HepG2 (cell line): ENCODE data around the gene LAPTM4A. TPM values are rescaled to one million over a fixed set of nuclear protein-coding genes. Genes with fewer than 3 reads are reported as not detected.
A peak's percentile ranks its signal among the peaks of the same experiment; 100 is the strongest.

Source experiments
- ASH2L ChIP-seq: fragments of 300-600, 200-600 bp; sonication (generic); IDR thresholded peaks from 2 replicates; pipeline ENCODE4 v1.7.0; 2017; ENCODE audit warnings: low read depth, mild to moderate bottlenecking, moderate library complexity, mixed read lengths, low read length; ENCODE audit not compliant: insufficient read length
- BRF2 ChIP-seq: sonication (generic); formaldehyde crosslinking; IDR thresholded peaks from 2 replicates; pipeline ENCODE4 v1.8.1; 2022; ENCODE audit warnings: mild to moderate bottlenecking, missing genetic modification reagents
- FOXK2 ChIP-seq: fragments of 450-650 bp; IDR thresholded peaks from 2 replicates; pipeline ENCODE4 v1.6.1; 2016
- HDAC1 ChIP-seq: sonication (generic); formaldehyde crosslinking; IDR thresholded peaks from 2 replicates; pipeline ENCODE4 v1.5.1; 2020; ENCODE audit warnings: mild to moderate bottlenecking, missing genetic modification reagents
- HNRNPH1 ChIP-seq: fragments of 200-400 bp; formaldehyde crosslinking; optimal IDR thresholded peaks from 2 replicates; pipeline ENCODE3; 2017; ENCODE audit warnings: mild to moderate bottlenecking, low read depth, low read length
- MBNL3 ChIP-seq: fragments of 250-450 bp; sonication (Bioruptor Pico); conservative IDR thresholded peaks from 2 replicates; pipeline ENCODE4 v1.8.0; 2022; ENCODE audit warnings: mild to moderate bottlenecking, inconsistent platforms
- MEF2D ChIP-seq: sonication (generic); formaldehyde crosslinking; IDR thresholded peaks from 2 replicates; pipeline ENCODE4 v1.5.1; 2020; ENCODE audit warnings: mild to moderate bottlenecking, missing genetic modification reagents
- MIER3 ChIP-seq: IDR thresholded peaks from 2 replicates; pipeline ENCODE4 v1.6.1; 2016; ENCODE audit warnings: missing compliant biosample characterization, borderline replicate concordance
- NFKB2 ChIP-seq: sonication (generic); formaldehyde crosslinking; IDR thresholded peaks from 2 replicates; pipeline ENCODE4 v1.4.0; 2020; ENCODE audit warnings: missing genetic modification reagents, borderline replicate concordance
- NR2C2 ChIP-seq: sonication (generic); formaldehyde crosslinking; IDR thresholded peaks from 2 replicates; pipeline ENCODE4 v1.4.0; 2020; ENCODE audit warnings: missing genetic modification reagents, mild to moderate bottlenecking, moderate library complexity, borderline replicate concordance
- PCBP1 ChIP-seq: fragments of 200-400 bp; formaldehyde crosslinking; IDR thresholded peaks from 2 replicates; pipeline ENCODE4 v1.6.1; 2017; ENCODE audit warnings: mild to moderate bottlenecking, low read depth, low read length, borderline replicate concordance
- POLR2AphosphoS2 ChIP-seq: IDR thresholded peaks from 2 replicates; pipeline ENCODE4 v1.6.1; 2011; ENCODE audit warnings: low read depth, low read length, improper control_type of control experiment
- RCOR2 ChIP-seq: IDR thresholded peaks from 2 replicates; pipeline ENCODE4 v1.6.1; 2016; ENCODE audit warnings: missing biosample characterization, missing genetic modification reagents
- RELA ChIP-seq: sonication (generic); formaldehyde crosslinking; IDR thresholded peaks from 2 replicates; pipeline ENCODE4 v1.4.0; 2020; ENCODE audit warnings: missing genetic modification reagents
- YEATS4 ChIP-seq: sonication (generic); formaldehyde crosslinking; IDR thresholded peaks from 2 replicates; pipeline ENCODE4 v1.4.0; 2020; ENCODE audit warnings: missing genetic modification reagents, borderline replicate concordance
- ZBTB25 ChIP-seq: IDR thresholded peaks from 2 replicates; pipeline ENCODE4 v1.6.1; 2018; ENCODE audit warnings: missing genetic modification reagents
- ZBTB42 ChIP-seq: sonication (generic); formaldehyde crosslinking; IDR thresholded peaks from 2 replicates; pipeline ENCODE4 v1.5.0; 2020; ENCODE audit warnings: mild to moderate bottlenecking, missing genetic modification reagents
- ZNF234 ChIP-seq: sonication (generic); formaldehyde crosslinking; conservative IDR thresholded peaks from 2 replicates; pipeline ENCODE4 v1.5.1; 2020; ENCODE audit warnings: mild to moderate bottlenecking, missing genetic modification reagents
- ZNF549 ChIP-seq: sonication (generic); formaldehyde crosslinking; IDR thresholded peaks from 2 replicates; pipeline ENCODE4 v1.5.0; 2020; ENCODE audit warnings: missing genetic modification reagents
- ZNF597 ChIP-seq: sonication (generic); formaldehyde crosslinking; IDR thresholded peaks from 2 replicates; pipeline ENCODE4 v1.5.0; 2020; ENCODE audit warnings: missing genetic modification reagents
- ZNF772 ChIP-seq: sonication (generic); formaldehyde crosslinking; IDR thresholded peaks from 2 replicates; pipeline ENCODE4 v1.5.0; 2020; ENCODE audit warnings: mild to moderate bottlenecking, missing genetic modification reagents
- ZSCAN12 ChIP-seq: sonication (generic); formaldehyde crosslinking; IDR thresholded peaks from 2 replicates; pipeline ENCODE4 v1.9.0; 2021; ENCODE audit warnings: mild to moderate bottlenecking, missing genetic modification reagents
- ZSCAN22 ChIP-seq: sonication (generic); formaldehyde crosslinking; IDR thresholded peaks from 2 replicates; pipeline ENCODE4 v1.4.0; 2020; ENCODE audit warnings: mild to moderate bottlenecking, missing genetic modification reagents
- polyA plus RNA-seq, 8 experiments: library from polyadenylated mRNA; depleted of rRNA in 3 of 8; stranded (reverse) in 7 of 8; unstranded in 1 of 8; fragments of >200 nt; fragmentation: Illumina TruSeq in 4 of 8; extraction: Trizol in 4 of 8; gene quantifications; 2 replicates each; pipeline versions ENCODE4 v1.2.1 to v1.2.3, GENCODE V29; 2011 to 2016; ENCODE audit warnings: low read depth in 4 of 8, missing spikeins in 1 of 8, mixed read lengths in 1 of 8; ENCODE audit not compliant: insufficient read depth in 1 of 8
- total RNA-seq, 5 experiments: library from RNA; depleted of rRNA; stranded (reverse); fragments of >200 nt; fragmentation: Illumina TruSeq; extraction: Trizol; gene quantifications; 2 replicates each; pipeline ENCODE4 v1.2.3, GENCODE V29; 2016; ENCODE audit warnings: low read depth in 1 of 5
- TF ChIP-seq, protein P1 (sequence below): sonication (generic); formaldehyde crosslinking; IDR thresholded peaks from 2 replicates; pipeline ENCODE4; 2020; ENCODE audit warnings: missing genetic modification reagents, mild to moderate bottlenecking, borderline replicate concordance
- TF ChIP-seq, protein P2 (sequence below): sonication (generic); formaldehyde crosslinking; conservative IDR thresholded peaks from 2 replicates; pipeline ENCODE4 v1.4.0; 2020; ENCODE audit warnings: missing genetic modification reagents

The LAPTM4A gene
- total and polyA plus RNA-seq, 2 of the 13 experiments (the other 11 are each of a cell fraction or from before 2014, with no cell fraction given) = 116 to 558 TPM

- TF ChIP-seq ZBTB42 (no peak), RELA (CRISPR knock-in tag) (no peak), PCBP1 (no peak), MEF2D (CRISPR knock-in tag) (no peak), ZNF597 (CRISPR knock-in tag) (no peak), ZNF772 (CRISPR knock-in tag) (no peak), BRF2 (CRISPR knock-in tag) (no peak), MIER3 (0 out of 2 replicates have a peak, but pooled peaks have one; percentile 47), MBNL3 (CRISPR knock-in tag) (no peak), ZSCAN12 (CRISPR knock-in tag) (no peak), ZBTB25 (CRISPR knock-in tag) (no peak), ZNF549 (no peak), YEATS4 (CRISPR knock-in tag) (no peak), POLR2AphosphoS2 (no peak), NFKB2 (CRISPR knock-in tag) (no peak), HNRNPH1 (no peak), ASH2L (peak; percentile 21), ZNF234 (CRISPR knock-in tag) (no peak), NR2C2 (peak; percentile 82), HDAC1 (CRISPR knock-in tag) (0 out of 2 replicates have a peak, but pooled peaks have one; percentile 28), ZSCAN22 (CRISPR knock-in tag) (no peak), FOXK2 (no peak), RCOR2 (CRISPR knock-in tag) (peak; percentile 91)
- TF ChIP-seq, protein P1, sequence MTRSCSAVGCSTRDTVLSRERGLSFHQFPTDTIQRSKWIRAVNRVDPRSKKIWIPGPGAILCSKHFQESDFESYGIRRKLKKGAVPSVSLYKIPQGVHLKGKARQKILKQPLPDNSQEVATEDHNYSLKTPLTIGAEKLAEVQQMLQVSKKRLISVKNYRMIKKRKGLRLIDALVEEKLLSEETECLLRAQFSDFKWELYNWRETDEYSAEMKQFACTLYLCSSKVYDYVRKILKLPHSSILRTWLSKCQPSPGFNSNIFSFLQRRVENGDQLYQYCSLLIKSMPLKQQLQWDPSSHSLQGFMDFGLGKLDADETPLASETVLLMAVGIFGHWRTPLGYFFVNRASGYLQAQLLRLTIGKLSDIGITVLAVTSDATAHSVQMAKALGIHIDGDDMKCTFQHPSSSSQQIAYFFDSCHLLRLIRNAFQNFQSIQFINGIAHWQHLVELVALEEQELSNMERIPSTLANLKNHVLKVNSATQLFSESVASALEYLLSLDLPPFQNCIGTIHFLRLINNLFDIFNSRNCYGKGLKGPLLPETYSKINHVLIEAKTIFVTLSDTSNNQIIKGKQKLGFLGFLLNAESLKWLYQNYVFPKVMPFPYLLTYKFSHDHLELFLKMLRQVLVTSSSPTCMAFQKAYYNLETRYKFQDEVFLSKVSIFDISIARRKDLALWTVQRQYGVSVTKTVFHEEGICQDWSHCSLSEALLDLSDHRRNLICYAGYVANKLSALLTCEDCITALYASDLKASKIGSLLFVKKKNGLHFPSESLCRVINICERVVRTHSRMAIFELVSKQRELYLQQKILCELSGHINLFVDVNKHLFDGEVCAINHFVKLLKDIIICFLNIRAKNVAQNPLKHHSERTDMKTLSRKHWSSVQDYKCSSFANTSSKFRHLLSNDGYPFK (CRISPR knock-in tag) = no peak
- TF ChIP-seq, protein P2, sequence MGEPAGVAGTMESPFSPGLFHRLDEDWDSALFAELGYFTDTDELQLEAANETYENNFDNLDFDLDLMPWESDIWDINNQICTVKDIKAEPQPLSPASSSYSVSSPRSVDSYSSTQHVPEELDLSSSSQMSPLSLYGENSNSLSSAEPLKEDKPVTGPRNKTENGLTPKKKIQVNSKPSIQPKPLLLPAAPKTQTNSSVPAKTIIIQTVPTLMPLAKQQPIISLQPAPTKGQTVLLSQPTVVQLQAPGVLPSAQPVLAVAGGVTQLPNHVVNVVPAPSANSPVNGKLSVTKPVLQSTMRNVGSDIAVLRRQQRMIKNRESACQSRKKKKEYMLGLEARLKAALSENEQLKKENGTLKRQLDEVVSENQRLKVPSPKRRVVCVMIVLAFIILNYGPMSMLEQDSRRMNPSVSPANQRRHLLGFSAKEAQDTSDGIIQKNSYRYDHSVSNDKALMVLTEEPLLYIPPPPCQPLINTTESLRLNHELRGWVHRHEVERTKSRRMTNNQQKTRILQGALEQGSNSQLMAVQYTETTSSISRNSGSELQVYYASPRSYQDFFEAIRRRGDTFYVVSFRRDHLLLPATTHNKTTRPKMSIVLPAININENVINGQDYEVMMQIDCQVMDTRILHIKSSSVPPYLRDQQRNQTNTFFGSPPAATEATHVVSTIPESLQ (CRISPR knock-in tag) = no peak
Observed at GRCh38 chr2:20027260-20027677, 24.2 kb downstream of the LAPTM4A start (continued).
